ENCODE data around the gene LVRN.

DNA sequence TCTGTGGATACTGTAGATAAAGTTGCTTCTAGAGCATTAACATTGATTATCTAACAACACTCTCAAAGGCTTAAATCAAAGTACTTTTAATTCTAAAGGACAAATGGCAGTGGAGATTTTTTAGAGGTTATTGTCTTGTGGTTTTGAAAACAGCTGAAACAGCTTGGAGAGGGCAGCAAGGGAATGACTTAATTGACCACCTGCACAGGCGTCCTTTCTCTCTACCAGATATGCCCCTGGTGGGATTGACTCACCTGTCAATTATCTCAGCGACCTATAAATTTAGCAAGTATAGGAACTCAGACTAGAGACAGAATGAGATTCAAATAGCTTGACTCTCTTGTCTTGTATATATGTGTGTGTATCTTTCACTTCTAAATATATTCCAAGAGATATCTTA lies 83.5 kb downstream of the LVRN start:
- TF ChIP-seq POLR2A (IDR thresholded peaks at IDR 0.05; ENCODE audit: low read length): no peak
- TF ChIP-seq GATA1 (IDR thresholded peaks at IDR 0.05; ENCODE audit: low read depth, low read length): no peak
